Colonic mucosa (tissue), 4 donors: ENCODE data around the gene PCDHGA1. TPM values are rescaled to one million over a fixed set of nuclear protein-coding genes. Genes with fewer than 3 reads are reported as not detected.
"Not testable (repeated sequence)": the region's sequence is repeated elsewhere in the genome, so short reads cannot be mapped to it uniquely, and the experiment has no call there.

Experiments used
- DNase-seq: peaks from one replicate; pipeline ENCODE4 v3.0.0-alpha.2; 2020
- H3K27ac ChIP-seq: fragments of 200-600 bp; one replicate; pipeline ENCODE4 v1.8.0; 2021
- H3K27me3 ChIP-seq: fragments of 200-600 bp; one replicate; pipeline ENCODE4 v1.8.0; 2021
- H3K36me3 ChIP-seq: fragments of 200-600 bp; one replicate; pipeline ENCODE4 v1.8.0; 2021
- H3K4me1 ChIP-seq: fragments of 200-600 bp; one replicate; pipeline ENCODE4 v1.8.0; 2021; ENCODE audit warnings: mild to moderate bottlenecking
- H3K4me3 ChIP-seq: fragments of 200-600 bp; one replicate; pipeline ENCODE4 v1.8.0; 2021
- H3K9ac ChIP-seq, 2 donors: one replicate each; pipeline ENCODE4 v1.7.0; 2013; ENCODE audit warnings: control low read depth in 2 of 2, low read depth in 2 of 2, low read length in 2 of 2
- H3K9me3 ChIP-seq: fragments of 200-600 bp; one replicate; pipeline ENCODE4 v1.8.0; 2021
- intact Hi-C: fragments of 100-400 bp; cut with DNase I; formaldehyde crosslinking; loops from one replicate; pipeline ENCODE4 v1.14.1; 2022
- total RNA-seq, 2 donors: library from RNA; stranded (reverse); fragmentation: NEBNext Ultra II Directional in 1 of 2; extraction: Animal tissue kit (Norgen Biotek cat#: 25700) in 1 of 2; gene quantifications; one replicate each; pipeline ENCODE4 v1.2.1, GENCODE V29; 2021
- TF ChIP-seq, protein P1 (sequence below): fragments of 200-600 bp; IDR thresholded peaks from one replicate; pipeline ENCODE4 v1.8.0; 2022; ENCODE audit warnings: antibody characterized with exemption, mild to moderate bottlenecking
- donor health status: healthy.
- donor health status: DM: no; HTN: no; CAD: no.
- donor health status: DM: no; HTN: no; CAD: no.

The PCDHGA1 gene
- under 1 TPM; 0.10 to 0.37 TPM for total RNA-seq

DNA sequence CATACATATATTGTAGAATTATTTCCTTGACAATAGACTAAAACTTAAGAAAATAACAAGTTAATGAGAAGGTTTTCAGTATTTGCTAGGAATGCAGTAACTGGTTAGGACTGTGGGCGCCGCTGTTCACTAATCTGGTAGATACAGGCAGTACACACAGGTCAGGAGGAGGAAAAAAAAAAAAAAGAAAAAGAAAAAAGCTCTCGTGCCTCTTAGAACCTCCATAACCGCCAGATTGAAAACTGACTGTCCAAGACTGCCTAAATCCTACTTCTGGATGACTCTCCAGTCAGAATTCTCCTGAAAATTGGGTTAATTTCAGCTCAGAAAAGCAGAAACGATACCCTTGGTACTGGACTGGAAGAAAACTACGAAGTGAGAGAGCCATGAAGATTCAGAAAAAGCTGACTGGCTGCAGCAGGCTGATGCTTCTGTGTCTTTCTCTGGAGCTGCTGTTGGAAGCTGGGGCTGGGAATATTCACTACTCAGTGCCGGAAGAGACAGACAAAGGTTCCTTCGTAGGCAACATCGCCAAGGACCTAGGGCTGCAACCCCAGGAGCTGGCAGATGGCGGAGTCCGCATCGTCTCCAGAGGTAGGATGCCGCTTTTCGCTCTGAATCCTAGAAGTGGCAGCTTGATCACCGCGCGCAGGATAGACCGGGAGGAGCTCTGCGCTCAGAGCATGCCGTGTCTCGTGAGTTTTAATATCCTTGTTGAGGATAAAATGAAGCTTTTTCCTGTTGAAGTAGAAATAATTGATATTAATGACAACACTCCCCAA lies at the start of gene PCDHGA1:
PCDHGA1 (plus strand) TSS at position 216 of the 782 bp plus-strand sequence.
- Histone ChIP-seq H3K9ac (no peak within 1 kb of the TSS), H3K36me3 (no peaks in the 10 kb centered on the region), H3K9me3 (no peaks in the 10 kb centered on the region), H3K4me1 (no peaks in the 10 kb centered on the region), H3K27me3 (no peaks in the 10 kb centered on the region), H3K27ac (no peak within 1 kb of the TSS), H3K4me3 (no peak within 1 kb of the TSS)
- TF ChIP-seq, protein P1, sequence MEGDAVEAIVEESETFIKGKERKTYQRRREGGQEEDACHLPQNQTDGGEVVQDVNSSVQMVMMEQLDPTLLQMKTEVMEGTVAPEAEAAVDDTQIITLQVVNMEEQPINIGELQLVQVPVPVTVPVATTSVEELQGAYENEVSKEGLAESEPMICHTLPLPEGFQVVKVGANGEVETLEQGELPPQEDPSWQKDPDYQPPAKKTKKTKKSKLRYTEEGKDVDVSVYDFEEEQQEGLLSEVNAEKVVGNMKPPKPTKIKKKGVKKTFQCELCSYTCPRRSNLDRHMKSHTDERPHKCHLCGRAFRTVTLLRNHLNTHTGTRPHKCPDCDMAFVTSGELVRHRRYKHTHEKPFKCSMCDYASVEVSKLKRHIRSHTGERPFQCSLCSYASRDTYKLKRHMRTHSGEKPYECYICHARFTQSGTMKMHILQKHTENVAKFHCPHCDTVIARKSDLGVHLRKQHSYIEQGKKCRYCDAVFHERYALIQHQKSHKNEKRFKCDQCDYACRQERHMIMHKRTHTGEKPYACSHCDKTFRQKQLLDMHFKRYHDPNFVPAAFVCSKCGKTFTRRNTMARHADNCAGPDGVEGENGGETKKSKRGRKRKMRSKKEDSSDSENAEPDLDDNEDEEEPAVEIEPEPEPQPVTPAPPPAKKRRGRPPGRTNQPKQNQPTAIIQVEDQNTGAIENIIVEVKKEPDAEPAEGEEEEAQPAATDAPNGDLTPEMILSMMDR = no peak
- intact Hi-C loops = no loop called here
- no peak for DNase-seq

DNA sequence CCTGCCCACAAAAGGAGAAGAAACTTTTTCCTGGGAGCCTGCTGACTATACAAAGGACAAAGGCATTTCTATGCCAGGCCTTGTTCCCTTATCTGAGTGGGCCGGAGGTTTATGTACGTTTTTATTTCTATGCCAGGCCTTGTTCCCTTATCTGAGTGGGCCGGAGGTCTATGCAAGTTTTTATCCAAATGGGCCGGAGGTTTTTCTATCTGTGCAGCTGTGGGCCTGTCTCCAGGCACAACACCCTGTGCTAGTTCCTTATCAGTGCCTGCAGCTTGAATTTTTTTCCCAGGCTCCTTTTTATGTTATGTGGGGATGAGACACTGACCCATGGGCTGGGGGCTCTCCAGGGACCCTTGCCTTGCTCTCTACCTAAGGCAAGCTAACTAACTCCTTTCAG lies 31.9 kb upstream of the PCDHGA1 start:
- Histone ChIP-seq H3K9ac (no peak overlapping the region), H3K27me3 (no peaks in the 10 kb centered on the region), H3K36me3 (no peaks in the 10 kb centered on the region), H3K9me3 (peaks cover 7% of the 10 kb centered on the region), H3K27ac (no peak overlapping the region), H3K4me1 (no peaks in the 10 kb centered on the region), H3K4me3 (no peak overlapping the region)
- TF ChIP-seq, protein P1 = no peak
- intact Hi-C loops = no loop called here
- DNase-seq = no peak

DNA sequence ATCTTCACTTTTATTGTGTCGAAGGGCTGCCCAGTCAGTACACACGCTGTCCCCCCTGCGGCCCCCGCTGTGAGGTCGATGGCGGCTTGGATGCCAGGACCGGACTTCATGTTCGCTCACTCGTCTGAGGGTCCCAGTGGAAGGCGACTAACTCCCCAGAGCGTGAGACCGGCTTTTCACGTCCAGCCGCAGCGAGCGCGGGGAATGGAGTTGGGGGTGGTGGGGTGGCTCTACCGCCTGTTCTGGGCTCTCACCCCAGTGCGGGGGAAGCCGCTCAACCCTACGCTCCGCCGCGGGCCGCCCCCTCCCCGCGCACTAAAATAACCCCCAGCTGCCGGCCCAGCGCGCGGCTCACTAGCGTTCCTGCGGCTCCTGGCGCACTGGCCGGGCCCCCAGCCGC lies 26.6 kb upstream of the PCDHGA1 start, which contains the start of gene SLC25A2:
SLC25A2 (minus strand) TSS at position 294 of the 400 bp plus-strand sequence; CDS start at position 110, 184 bp downstream.
- Histone ChIP-seq H3K4me3 (no peak within 1 kb of the TSS), H3K27me3 (no peaks in the 10 kb centered on the region), H3K9ac (no peak within 1 kb of the TSS), H3K36me3 (no peaks in the 10 kb centered on the region), H3K4me1 (no peaks in the 10 kb centered on the region), H3K9me3 (peaks cover 18% of the 10 kb centered on the region), H3K27ac (no peak within 1 kb of the TSS)
- TF ChIP-seq, protein P1 = no peak
- intact Hi-C loops = no loop called here
- DNase-seq = no peak

DNA sequence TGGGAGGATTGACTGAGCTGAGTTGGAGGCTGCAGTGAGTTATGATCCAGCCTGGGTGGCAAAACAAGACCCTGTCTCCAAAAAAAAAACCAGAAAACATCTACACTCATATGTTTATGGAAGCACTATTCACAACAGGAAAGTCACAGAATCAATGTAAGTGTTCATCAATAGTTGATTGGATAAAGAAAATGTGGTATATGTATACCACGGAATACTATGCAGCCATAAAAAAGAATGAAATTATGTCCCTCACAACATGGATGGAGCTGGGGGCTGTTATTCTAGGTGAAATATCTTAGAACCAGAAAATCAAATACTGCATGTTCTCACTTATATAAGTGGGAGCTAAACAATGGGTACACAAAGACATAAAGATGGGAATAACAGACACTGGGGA lies 23.7 kb upstream of the PCDHGA1 start:
- H3K4me1 ChIP-seq = no peaks in the 10 kb centered on the region
- H3K27ac ChIP-seq = no peak overlapping the region
- intact Hi-C loops = no loop called here
- H3K9ac ChIP-seq = no peak overlapping the region
- DNase-seq = no peak
- H3K9me3 ChIP-seq = peaks cover 18% of the 10 kb centered on the region
- no peak overlapping the region for H3K4me3 ChIP-seq
- H3K36me3 ChIP-seq = no peaks in the 10 kb centered on the region
- TF ChIP-seq, protein P1 = no peak
- no peaks in the 10 kb centered on the region for H3K27me3 ChIP-seq

DNA sequence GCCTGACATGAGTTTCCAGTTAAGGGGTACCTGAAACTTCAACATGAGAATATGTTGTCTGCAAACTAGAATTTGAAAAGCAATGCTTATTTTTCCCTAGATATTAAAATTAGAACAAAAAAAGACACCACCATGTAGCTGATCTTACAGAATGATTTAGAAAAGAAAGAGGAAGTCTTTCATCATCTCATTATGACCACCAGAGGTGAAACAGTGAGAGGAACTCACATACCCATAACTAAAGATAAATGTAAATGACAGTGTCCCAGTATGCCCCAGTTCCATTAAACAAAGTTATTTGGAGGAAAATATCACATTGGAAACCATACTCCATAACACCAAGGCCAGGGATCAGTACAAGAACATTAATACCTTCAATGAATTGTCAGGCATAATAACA lies 16.6 kb upstream of the PCDHGA1 start:
- Histone ChIP-seq H3K9me3 (peaks cover 14% of the 10 kb centered on the region), H3K36me3 (no peaks in the 10 kb centered on the region), H3K27ac (no peak overlapping the region), H3K4me3 (no peak overlapping the region), H3K4me1 (no peaks in the 10 kb centered on the region), H3K9ac (no peak overlapping the region), H3K27me3 (no peaks in the 10 kb centered on the region)
- no peak for DNase-seq
- intact Hi-C loops = no loop called here
- TF ChIP-seq, protein P1 = no peak

DNA sequence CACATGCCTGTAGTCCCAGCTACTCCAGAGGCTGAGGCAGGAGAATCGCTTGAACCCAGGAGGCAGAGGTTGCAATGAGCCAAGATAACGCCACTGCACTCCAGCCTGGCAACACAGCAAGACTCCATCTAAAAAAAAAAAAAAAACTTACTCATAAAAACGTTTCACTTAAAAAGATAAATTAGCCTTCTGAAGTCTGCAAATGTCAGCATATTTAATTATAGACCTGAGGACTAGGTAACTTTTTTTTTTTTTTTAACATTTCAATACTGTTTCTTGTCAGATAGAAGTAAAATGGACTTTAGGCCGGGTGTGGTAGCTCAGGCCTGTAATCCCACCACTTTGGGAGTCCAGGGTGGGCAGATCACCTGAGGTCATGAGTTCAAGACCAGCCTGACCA lies 13.4 kb upstream of the PCDHGA1 start:
- H3K27ac ChIP-seq, H3K36me3 ChIP-seq, H3K9ac ChIP-seq, H3K4me1 ChIP-seq, H3K4me3 ChIP-seq, intact Hi-C loops, H3K27me3 ChIP-seq, DNase-seq: not testable (repeated sequence)
- H3K9me3 ChIP-seq = peaks cover 14% of the 10 kb centered on the region
